Activated CD4-positive, alpha-beta T cell treated with anti-CD3 and anti-CD28 coated beads, Interleukin-2, amount 10 ng/mL, durations not matched to agents 7 days and 5 days (primary cell): Measurements from ENCODE around the gene CCDC120. TPM values are rescaled to one million over a fixed set of nuclear protein-coding genes. Genes with fewer than 3 reads are reported as not detected.

Experiments used
- CTCF ChIA-PET: fragments of 350-600 bp; sonication (Branson Sonifier 250); formaldehyde crosslinking; loops from one replicate; lab custom pipeline; 2021; ENCODE audit warnings: antibody characterized with exemption; lab: Charles Lee
- POLR2A ChIA-PET: fragments of 350-600 bp; sonication (Branson Sonifier 250); formaldehyde crosslinking; loops from one replicate; lab custom pipeline; 2021; ENCODE audit warnings: antibody characterized with exemption; lab: Charles Lee
- DNase-seq: peaks from one replicate; pipeline ENCODE4 v3.0.0-alpha.2; 2020
- H3K27ac Mint-ChIP-seq: one replicate; pipeline ENCODE4 v1.8.0; 2021; ENCODE audit warnings: mild to moderate bottlenecking, moderate library complexity, mixed read lengths
- H3K27me3 Mint-ChIP-seq: one replicate; pipeline ENCODE4 v1.8.0; 2021; ENCODE audit warnings: mixed read lengths
- H3K36me3 Mint-ChIP-seq: one replicate; pipeline ENCODE4 v1.8.0; 2021; ENCODE audit warnings: low read depth, mixed read lengths
- H3K4me1 Mint-ChIP-seq: one replicate; pipeline ENCODE4 v1.8.0; 2021; ENCODE audit warnings: mixed read lengths
- H3K4me3 Mint-ChIP-seq: one replicate; pipeline ENCODE4 v1.8.0; 2021; ENCODE audit warnings: mild to moderate bottlenecking, moderate library complexity, mixed read lengths
- H3K9me3 Mint-ChIP-seq: one replicate; pipeline ENCODE4 v1.8.0; 2021; ENCODE audit warnings: mixed read lengths
- total RNA-seq, 2 experiments: library from RNA; stranded (reverse); gene quantifications; one replicate each; pipeline ENCODE4 v1.2.3, GENCODE V29; 2021

CCDC120 gene
- total RNA-seq, 2 experiments from 2014 or later, result 5.5 to 5.9 TPM

DNA sequence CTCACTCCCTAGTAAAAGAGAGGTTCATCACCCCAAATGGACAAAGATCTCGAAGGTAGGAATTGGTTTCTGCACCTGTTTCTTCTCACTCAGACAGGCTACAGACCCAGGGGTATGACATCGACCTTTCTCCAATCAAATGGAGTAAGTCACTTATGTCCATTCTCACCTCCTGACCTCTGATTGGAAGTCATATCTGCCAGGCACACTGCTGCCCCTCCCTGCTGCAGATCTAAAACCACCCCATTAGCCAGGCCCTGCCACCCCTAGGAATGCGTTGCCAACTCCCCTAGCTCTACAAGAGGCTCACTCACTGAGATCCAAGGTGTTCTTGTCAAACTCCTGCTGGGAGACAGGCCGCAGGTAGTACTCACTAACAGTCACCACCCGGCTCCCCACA lies 57.9 kb downstream of the CCDC120 start:
- Mint-ChIP-seq H3K4me1 (peaks cover 30% of the 10 kb centered on the region), H3K4me3 (peak overlapping the region; percentile 81), H3K9me3 (no peaks in the 10 kb centered on the region), H3K27me3 (no peaks in the 10 kb centered on the region), H3K36me3 (peaks cover 41% of the 10 kb centered on the region), H3K27ac (peak overlapping the region; percentile 96)
- DNase-seq, result no peak
- ChIA-PET CTCF (no interaction called here), POLR2A (no interaction called here)

DNA sequence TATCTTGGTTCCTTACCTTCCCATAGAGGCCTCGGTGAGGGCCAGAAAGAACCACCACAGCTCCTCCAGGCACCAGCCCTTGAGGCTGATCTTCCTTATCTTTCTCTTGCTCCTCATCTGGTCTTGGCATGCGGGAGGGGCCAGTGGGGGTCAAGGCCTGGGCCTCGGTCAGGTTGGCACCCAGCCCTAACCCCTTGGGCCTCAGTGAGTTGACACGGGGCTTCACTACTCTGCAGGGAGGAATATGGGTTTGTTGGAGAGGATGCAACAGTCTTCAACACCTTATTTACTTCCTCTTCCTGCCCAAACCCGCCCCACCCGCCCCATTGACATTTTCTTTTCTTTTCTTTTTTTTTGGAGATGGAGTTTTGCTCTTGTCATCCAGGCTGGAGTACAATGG lies 58.8 kb downstream of the CCDC120 start:
- DNase-seq, result no peak
- peaks cover 37% of the 10 kb centered on the region for H3K36me3 Mint-ChIP-seq
- ChIA-PET POLR2A (no interaction called here), CTCF (no interaction called here)
- no peaks in the 10 kb centered on the region for H3K27me3 Mint-ChIP-seq
- no peaks in the 10 kb centered on the region for H3K9me3 Mint-ChIP-seq
- peak overlapping the region; percentile 96 for H3K27ac Mint-ChIP-seq
- H3K4me3 Mint-ChIP-seq, result peak overlapping the region; percentile 81
- peaks cover 33% of the 10 kb centered on the region for H3K4me1 Mint-ChIP-seq

Other genes with a start within 250 kb of the CCDC120 start
- gene ERAS, start 232.5 kb upstream of the CCDC120 start, total RNA-seq, result not detected
- under 1 TPM; 0.33 to 0.40 TPM for gene PCSK1N, start 223.4 kb upstream of the CCDC120 start, total RNA-seq
- gene TIMM17B, start 161.2 kb upstream of the CCDC120 start, total RNA-seq, result 10 to 100 TPM; 39.9 to 45.8 TPM
- gene PQBP1, start 161.1 kb upstream of the CCDC120 start, total RNA-seq, result 10 to 100 TPM; 69.4 to 77.6 TPM
- gene SLC35A2, start 147.4 kb upstream of the CCDC120 start, total RNA-seq, result 10 to 100 TPM; 14.0 to 16.8 TPM
- gene PIM2, start 140.0 kb upstream of the CCDC120 start, total RNA-seq, result 100 to 1,000 TPM; 152 to 154 TPM
- gene OTUD5, start 101.4 kb upstream of the CCDC120 start, total RNA-seq, result 10 to 100 TPM; 49.0 to 54.1 TPM
- gene KCND1, start 87.2 kb upstream of the CCDC120 start, total RNA-seq, result 1 to 10 TPM; 2.9 to 3.6 TPM
- gene GRIPAP1, start 56.7 kb upstream of the CCDC120 start, total RNA-seq, result 10 to 100 TPM; 73.2 to 91.2 TPM
- 10 to 100 TPM; 25.7 to 26.8 TPM for gene TFE3, start 15.6 kb upstream of the CCDC120 start, total RNA-seq
- 10 to 100 TPM; 24.7 to 27.1 TPM for gene PRAF2, start 15.0 kb downstream of the CCDC120 start, total RNA-seq
- gene WDR45, start 20.9 kb downstream of the CCDC120 start, total RNA-seq, result 10 to 100 TPM; 44.0 to 48.6 TPM
- 10 to 100 TPM; 29.2 to 33.2 TPM for gene GPKOW, start 64.7 kb downstream of the CCDC120 start, total RNA-seq
- 1 to 10 TPM; 1.9 to 2.8 TPM for gene MAGIX, start 103.8 kb downstream of the CCDC120 start, total RNA-seq
- gene PLP2, start 112.9 kb downstream of the CCDC120 start, total RNA-seq, result 100 to 1,000 TPM; 245 to 270 TPM
- 10 to 100 TPM; 13.7 to 17.6 TPM for gene PRICKLE3, start 127.4 kb downstream of the CCDC120 start, total RNA-seq
- gene SYP, start 141.2 kb downstream of the CCDC120 start, total RNA-seq, result 1 to 10 TPM; 2.5 to 2.7 TPM
- under 1 TPM; 0.12 to 0.33 TPM for gene CACNA1F, start 174.3 kb downstream of the CCDC120 start, total RNA-seq
- gene CCDC22, start 176.5 kb downstream of the CCDC120 start, total RNA-seq, result 10 to 100 TPM; 25.4 to 28.3 TPM
- gene FOXP3, start 205.7 kb downstream of the CCDC120 start, total RNA-seq, result 10 to 100 TPM; 12.8 to 13.0 TPM
- gene PPP1R3F, start 210.8 kb downstream of the CCDC120 start, total RNA-seq, result 10 to 100 TPM; 11.2 to 12.3 TPM
- not detected for gene GAGE10, start 244.6 kb downstream of the CCDC120 start, total RNA-seq